Breast epithelium (tissue), 3 donors: Measurements from ENCODE around the gene SLC25A34.

ENCODE experiments used
- POLR2A ChIP-seq: fragments of 450-650 bp; IDR thresholded peaks from one replicate; pipeline ENCODE4 v1.6.1; 2016; ENCODE audit warnings: antibody characterized with exemption, mild to moderate bottlenecking, moderate library complexity
- TF ChIP-seq, protein P1 (sequence below), 3 donors: fragments of 450-650 bp; IDR thresholded peaks; one replicate each; pipeline ENCODE4 v1.5.1; 2016 to 2017; ENCODE audit warnings: antibody characterized with exemption in 3 of 3, mild to moderate bottlenecking in 3 of 3, moderate library complexity in 3 of 3

GRCh38 chr1:15722836-15723532, 13.1 kb upstream of the SLC25A34 start:
- TF ChIP-seq, protein P1, sequence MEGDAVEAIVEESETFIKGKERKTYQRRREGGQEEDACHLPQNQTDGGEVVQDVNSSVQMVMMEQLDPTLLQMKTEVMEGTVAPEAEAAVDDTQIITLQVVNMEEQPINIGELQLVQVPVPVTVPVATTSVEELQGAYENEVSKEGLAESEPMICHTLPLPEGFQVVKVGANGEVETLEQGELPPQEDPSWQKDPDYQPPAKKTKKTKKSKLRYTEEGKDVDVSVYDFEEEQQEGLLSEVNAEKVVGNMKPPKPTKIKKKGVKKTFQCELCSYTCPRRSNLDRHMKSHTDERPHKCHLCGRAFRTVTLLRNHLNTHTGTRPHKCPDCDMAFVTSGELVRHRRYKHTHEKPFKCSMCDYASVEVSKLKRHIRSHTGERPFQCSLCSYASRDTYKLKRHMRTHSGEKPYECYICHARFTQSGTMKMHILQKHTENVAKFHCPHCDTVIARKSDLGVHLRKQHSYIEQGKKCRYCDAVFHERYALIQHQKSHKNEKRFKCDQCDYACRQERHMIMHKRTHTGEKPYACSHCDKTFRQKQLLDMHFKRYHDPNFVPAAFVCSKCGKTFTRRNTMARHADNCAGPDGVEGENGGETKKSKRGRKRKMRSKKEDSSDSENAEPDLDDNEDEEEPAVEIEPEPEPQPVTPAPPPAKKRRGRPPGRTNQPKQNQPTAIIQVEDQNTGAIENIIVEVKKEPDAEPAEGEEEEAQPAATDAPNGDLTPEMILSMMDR (IDR thresholded peaks at IDR 0.05), result no peak
- TF ChIP-seq POLR2A, result no peak
